GM13977 (cell line): ENCODE results near the gene SPATA6L.
"Not testable (repeated sequence)": the region's sequence is repeated elsewhere in the genome, so short reads cannot be mapped to it uniquely, and the experiment has no call there.

ENCODE experiments used
- DNase-seq: peaks from one replicate; pipeline ENCODE4 v3.0.0; 2012; ENCODE audit warnings: low spot score
- CTCF ChIP-seq: IDR thresholded peaks from 2 replicates; pipeline ENCODE4 v1.5.1; 2012; ENCODE audit warnings: mild to moderate bottlenecking, control low read depth; ENCODE audit not compliant: insufficient read depth; ENCODE audit errors: extremely low read depth, missing control alignments
- in situ Hi-C: fragments of 300-500 bp; cut with MboI; formaldehyde crosslinking; loops from one replicate; pipeline ENCODE4 v1.12.0; 2022; ENCODE audit warnings: low sequenced_read_pairs, low pct_unique_long_range_greater_than_20kb, mixed read lengths, inconsistent platforms; ENCODE audit not compliant: unreplicated experiment

The SPATA6L gene

GRCh38 chr9:4662108-4662988 is 3.9 kb downstream of the SPATA6L start, which contains the start of gene PLPP6:
Gene PLPP6, plus strand, starts transcription at chr9:4662294. Its CDS starts 82 bp downstream, at chr9:4662376.
- TF ChIP-seq CTCF, result peak; percentile 65
- peak; percentile 85 for DNase-seq
- in situ Hi-C loops, result no loop called here

GRCh38 chr9:4661611-4662010 is 4.7 kb downstream of the SPATA6L start:
- in situ Hi-C loops, result no loop called here
- DNase-seq, result no peak
- no peak for TF ChIP-seq CTCF

- DNase-seq, result no peak
- in situ Hi-C loops, result no loop called here
Measured at GRCh38 chr9:4661165-4661564, 5.1 kb downstream of the SPATA6L start.

GRCh38 chr9:4660665-4661064 is 5.6 kb downstream of the SPATA6L start:
- not testable (repeated sequence) for DNase-seq

More at GRCh38 chr9:4661165-4661564, 5.1 kb downstream of the SPATA6L start:
- no peak for TF ChIP-seq CTCF

GRCh38 chr9:4657426-4658159 is 8.7 kb downstream of the SPATA6L start:
- in situ Hi-C loops, result no loop called here
- no peak for DNase-seq
- TF ChIP-seq CTCF, result no peak

More at GRCh38 chr9:4660665-4661064, 5.6 kb downstream of the SPATA6L start:
- in situ Hi-C loops, result not testable (repeated sequence)

- in situ Hi-C loops, result no loop called here
- no peak for TF ChIP-seq CTCF
- DNase-seq, result no peak
Measured at GRCh38 chr9:4656621-4657020, 9.7 kb downstream of the SPATA6L start.

- DNase-seq, in situ Hi-C loops: not testable (repeated sequence)
Measured at GRCh38 chr9:4656196-4656595, 10.1 kb downstream of the SPATA6L start.
